Measurements from ENCODE around the gene NOVA2. TPM values are rescaled to one million over a fixed set of nuclear protein-coding genes. Genes with fewer than 3 reads are reported as not detected.

The NOVA2 gene
- total RNA-seq, 1 experiment from 2014 or later: not detected

DNA sequence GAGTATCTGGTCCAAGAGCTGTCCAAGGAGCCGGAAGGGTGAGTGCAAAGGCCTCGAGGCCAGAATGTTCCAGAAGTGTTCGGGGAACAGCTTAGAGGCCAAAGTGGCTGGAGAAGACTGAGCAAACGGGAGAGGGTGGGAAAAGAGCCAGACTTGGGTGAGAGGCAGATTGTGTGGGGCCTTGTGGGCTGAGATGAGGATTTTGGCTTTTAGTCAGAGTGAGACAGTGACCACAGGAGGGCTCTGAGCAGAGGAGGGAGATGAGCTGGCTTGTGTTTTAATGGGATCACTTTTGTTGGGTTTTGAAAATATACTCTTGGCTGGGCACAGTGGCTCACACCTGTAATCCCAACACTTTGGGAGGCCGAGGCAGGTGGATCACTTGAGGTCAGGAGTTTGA is 64.7 kb downstream of the NOVA2 start:
- CTCF ChIA-PET: interaction anchor here (0.6 kb wide), 1 partner anchor 44 kb away, joined by 3 read pairs; no protein-coding TSS in a partner anchor
- Mint-ChIP-seq H3K4me1 (ENCODE audit: insufficient read depth, unreplicated experiment) (no peaks in the 10 kb centered on the region), H3K9me3 (ENCODE audit: unreplicated experiment) (no peaks in the 10 kb centered on the region), H3K4me3 (ENCODE audit: unreplicated experiment) (no peak overlapping the region), H3K27ac (ENCODE audit: low read depth, unreplicated experiment) (no peak overlapping the region), H3K27me3 (ENCODE audit: insufficient read depth, unreplicated experiment) (no peaks in the 10 kb centered on the region), H3K36me3 (ENCODE audit: insufficient read depth, unreplicated experiment) (no peaks in the 10 kb centered on the region)
- DNase-seq (ENCODE audit: unreplicated experiment): no peak
- no TSS peak for BruUV-seq (replicated peaks)
- POLR2A ChIA-PET: no interaction called here
- intact Hi-C loops (cut with micrococcal nuclease): no loop called here
- TF ChIP-seq, protein P1, sequence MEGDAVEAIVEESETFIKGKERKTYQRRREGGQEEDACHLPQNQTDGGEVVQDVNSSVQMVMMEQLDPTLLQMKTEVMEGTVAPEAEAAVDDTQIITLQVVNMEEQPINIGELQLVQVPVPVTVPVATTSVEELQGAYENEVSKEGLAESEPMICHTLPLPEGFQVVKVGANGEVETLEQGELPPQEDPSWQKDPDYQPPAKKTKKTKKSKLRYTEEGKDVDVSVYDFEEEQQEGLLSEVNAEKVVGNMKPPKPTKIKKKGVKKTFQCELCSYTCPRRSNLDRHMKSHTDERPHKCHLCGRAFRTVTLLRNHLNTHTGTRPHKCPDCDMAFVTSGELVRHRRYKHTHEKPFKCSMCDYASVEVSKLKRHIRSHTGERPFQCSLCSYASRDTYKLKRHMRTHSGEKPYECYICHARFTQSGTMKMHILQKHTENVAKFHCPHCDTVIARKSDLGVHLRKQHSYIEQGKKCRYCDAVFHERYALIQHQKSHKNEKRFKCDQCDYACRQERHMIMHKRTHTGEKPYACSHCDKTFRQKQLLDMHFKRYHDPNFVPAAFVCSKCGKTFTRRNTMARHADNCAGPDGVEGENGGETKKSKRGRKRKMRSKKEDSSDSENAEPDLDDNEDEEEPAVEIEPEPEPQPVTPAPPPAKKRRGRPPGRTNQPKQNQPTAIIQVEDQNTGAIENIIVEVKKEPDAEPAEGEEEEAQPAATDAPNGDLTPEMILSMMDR (IDR thresholded peaks at IDR 0.05; ENCODE audit: unreplicated experiment): no peak

DNA sequence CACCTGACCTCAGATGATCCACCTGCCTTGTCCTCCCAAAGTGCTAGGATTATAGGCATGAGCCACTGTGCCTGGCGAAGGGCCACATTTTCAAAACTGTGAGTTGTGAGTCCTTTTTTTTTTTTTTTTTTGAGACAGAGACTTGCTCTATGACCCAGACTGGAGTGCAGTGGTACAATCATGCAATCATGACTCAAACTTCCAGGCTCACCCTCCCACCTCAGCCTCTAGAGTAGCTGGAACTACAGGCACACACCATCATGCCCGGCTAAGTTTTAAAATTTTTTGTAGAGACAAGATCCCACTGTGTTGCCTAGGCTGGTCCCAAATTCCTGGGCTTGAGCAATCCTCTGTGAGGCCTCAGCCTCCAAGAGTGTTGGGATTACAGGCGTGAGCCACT is 67.4 kb downstream of the NOVA2 start:
- Mint-ChIP-seq H3K4me1 (ENCODE audit: insufficient read depth, unreplicated experiment) (no peaks in the 10 kb centered on the region), H3K27me3 (ENCODE audit: insufficient read depth, unreplicated experiment) (no peaks in the 10 kb centered on the region), H3K4me3 (ENCODE audit: unreplicated experiment) (no peak overlapping the region), H3K27ac (ENCODE audit: low read depth, unreplicated experiment) (no peak overlapping the region), H3K36me3 (ENCODE audit: insufficient read depth, unreplicated experiment) (no peaks in the 10 kb centered on the region), H3K9me3 (ENCODE audit: unreplicated experiment) (no peaks in the 10 kb centered on the region)
- intact Hi-C loops (cut with micrococcal nuclease): no loop called here
- BruUV-seq (replicated peaks): no TSS peak
- CTCF ChIA-PET: no interaction called here
- TF ChIP-seq, protein P1 (IDR thresholded peaks at IDR 0.05; ENCODE audit: unreplicated experiment): no peak
- POLR2A ChIA-PET: no interaction called here
- peak; percentile 50 for DNase-seq (ENCODE audit: unreplicated experiment)

DNA sequence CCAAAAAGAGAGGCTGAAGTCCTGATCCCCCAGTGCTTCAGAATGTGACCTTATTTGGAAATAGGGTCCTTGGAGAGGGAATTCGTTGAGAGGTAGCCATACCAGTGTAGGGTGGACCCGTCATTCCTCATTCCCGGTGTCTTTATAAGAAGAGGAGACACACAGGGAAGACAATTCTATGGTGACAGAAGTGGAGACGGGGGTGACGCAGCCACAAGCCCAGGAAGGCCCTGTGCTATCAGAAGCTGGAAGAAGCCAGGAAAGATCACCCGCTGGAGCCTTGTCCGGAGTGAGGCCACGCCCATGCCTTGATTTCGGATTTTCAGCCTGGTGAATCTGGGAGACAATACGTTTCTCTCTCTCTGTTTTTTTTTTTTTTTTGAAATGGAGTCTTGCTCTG is 68.7 kb downstream of the NOVA2 start:
- BruUV-seq (replicated peaks): no TSS peak
- TF ChIP-seq, protein P1 (IDR thresholded peaks at IDR 0.05; ENCODE audit: unreplicated experiment): no peak
- intact Hi-C loops (cut with micrococcal nuclease): no loop called here
- ChIA-PET POLR2A (no interaction called here), CTCF (interaction anchor here (0.6 kb wide), 1 partner anchor 20 kb away, joined by 3 read pairs; no protein-coding TSS in a partner anchor)
- Mint-ChIP-seq H3K36me3 (ENCODE audit: insufficient read depth, unreplicated experiment) (peaks cover 10% of the 10 kb centered on the region), H3K27me3 (ENCODE audit: insufficient read depth, unreplicated experiment) (no peaks in the 10 kb centered on the region), H3K4me3 (ENCODE audit: unreplicated experiment) (no peak overlapping the region), H3K9me3 (ENCODE audit: unreplicated experiment) (no peaks in the 10 kb centered on the region), H3K27ac (ENCODE audit: low read depth, unreplicated experiment) (no peak overlapping the region), H3K4me1 (ENCODE audit: insufficient read depth, unreplicated experiment) (peaks cover 4% of the 10 kb centered on the region)
- DNase-seq (ENCODE audit: unreplicated experiment): no peak

DNA sequence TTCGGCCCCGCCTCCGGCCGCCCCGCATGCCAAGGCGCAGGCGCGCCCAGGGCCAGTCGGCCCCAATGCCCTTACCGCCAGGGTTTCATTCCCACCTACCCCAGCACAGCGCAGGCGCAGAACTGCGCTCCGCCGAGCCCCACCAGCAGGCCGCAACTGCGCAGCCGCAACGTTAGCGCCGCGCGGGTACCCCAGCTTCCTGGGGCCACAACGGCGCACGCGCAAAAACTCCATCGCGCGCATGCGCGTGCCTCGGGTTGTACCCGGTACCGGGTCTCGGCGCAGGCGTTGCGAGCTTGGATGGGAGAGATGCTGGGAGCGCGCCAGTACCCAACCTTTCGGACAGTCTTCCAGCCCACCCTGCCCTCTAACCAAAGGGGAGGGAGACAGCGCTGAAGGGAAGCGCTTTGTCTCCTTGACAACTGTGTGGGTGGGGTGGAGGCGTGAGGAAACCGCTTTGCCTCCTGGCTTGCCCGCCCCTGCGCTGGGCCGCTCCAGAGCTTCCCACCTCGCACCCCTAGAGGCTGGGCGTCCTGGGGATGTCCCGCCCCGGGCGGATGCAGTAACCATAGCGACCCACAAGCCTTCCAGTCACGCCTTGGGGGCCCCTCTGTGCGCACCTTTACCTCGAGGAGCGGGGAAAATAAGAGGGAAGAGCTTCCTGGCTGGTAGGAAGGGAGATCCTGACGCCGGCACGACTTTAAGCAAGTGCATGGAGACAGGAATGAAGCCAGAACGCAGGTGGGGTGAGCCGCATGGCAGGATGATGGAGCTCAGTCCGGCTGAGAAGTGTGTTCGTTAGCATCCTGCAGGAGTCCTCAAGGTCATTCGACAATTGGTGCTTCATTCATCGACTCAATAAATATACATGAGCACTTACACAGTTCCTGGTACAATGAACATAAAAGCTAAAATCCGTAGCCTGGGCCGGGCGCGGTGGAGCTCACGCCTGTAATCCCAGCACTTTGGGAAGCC is 70.7 kb downstream of the NOVA2 start:
- Mint-ChIP-seq H3K27ac (ENCODE audit: low read depth, unreplicated experiment) (no peak overlapping the region), H3K4me1 (ENCODE audit: insufficient read depth, unreplicated experiment) (peaks cover 6% of the 10 kb centered on the region), H3K9me3 (ENCODE audit: unreplicated experiment) (no peaks in the 10 kb centered on the region), H3K36me3 (ENCODE audit: insufficient read depth, unreplicated experiment) (peaks cover 31% of the 10 kb centered on the region), H3K27me3 (ENCODE audit: insufficient read depth, unreplicated experiment) (no peaks in the 10 kb centered on the region), H3K4me3 (ENCODE audit: unreplicated experiment) (peak overlapping the region; percentile 98)
- POLR2A ChIA-PET: interaction anchor here (0.6 to 4.4 kb wide), 17 partner anchors 8 to 759 kb away, joined by 3 to 46 read pairs (median 3); partner anchors contain the start of genes CCDC61, FOXA3, IRF2BP1 and SYMPK
- TF ChIP-seq, protein P1 (IDR thresholded peaks at IDR 0.05; ENCODE audit: unreplicated experiment): no peak
- intact Hi-C loops (cut with micrococcal nuclease): no loop called here
- no TSS peak for BruUV-seq (replicated peaks)
- DNase-seq (ENCODE audit: unreplicated experiment): peak; percentile 98
- CTCF ChIA-PET: interaction anchor here (0.6 to 1.9 kb wide), 7 partner anchors 9 to 561 kb away, joined by 3 to 8 read pairs (median 4); no protein-coding TSS in a partner anchor

Measured in MCF 10A (cell line).